Dermis microvascular lymphatic vessel endothelial cell (primary cell): Measurements from ENCODE around the gene KRT7. TPM values are rescaled to one million over a fixed set of nuclear protein-coding genes. Genes with fewer than 3 reads are reported as not detected.

ENCODE experiments used
- DNase-seq, 2 donors: peaks; one replicate each; pipeline versions ENCODE4 v3.0.0 to v3.0.0-alpha.2; 2010; ENCODE audit warnings: low read depth in 2 of 2
- total RNA-seq: library from RNA; depleted of rRNA; stranded (reverse); fragments of >200 nt; gene quantifications from 2 replicates; pipeline ENCODE4 v1.2.1, GENCODE V29; 2014

KRT7 gene
- total RNA-seq, 1 donor from 2014 or later = 52.2 TPM

DNA sequence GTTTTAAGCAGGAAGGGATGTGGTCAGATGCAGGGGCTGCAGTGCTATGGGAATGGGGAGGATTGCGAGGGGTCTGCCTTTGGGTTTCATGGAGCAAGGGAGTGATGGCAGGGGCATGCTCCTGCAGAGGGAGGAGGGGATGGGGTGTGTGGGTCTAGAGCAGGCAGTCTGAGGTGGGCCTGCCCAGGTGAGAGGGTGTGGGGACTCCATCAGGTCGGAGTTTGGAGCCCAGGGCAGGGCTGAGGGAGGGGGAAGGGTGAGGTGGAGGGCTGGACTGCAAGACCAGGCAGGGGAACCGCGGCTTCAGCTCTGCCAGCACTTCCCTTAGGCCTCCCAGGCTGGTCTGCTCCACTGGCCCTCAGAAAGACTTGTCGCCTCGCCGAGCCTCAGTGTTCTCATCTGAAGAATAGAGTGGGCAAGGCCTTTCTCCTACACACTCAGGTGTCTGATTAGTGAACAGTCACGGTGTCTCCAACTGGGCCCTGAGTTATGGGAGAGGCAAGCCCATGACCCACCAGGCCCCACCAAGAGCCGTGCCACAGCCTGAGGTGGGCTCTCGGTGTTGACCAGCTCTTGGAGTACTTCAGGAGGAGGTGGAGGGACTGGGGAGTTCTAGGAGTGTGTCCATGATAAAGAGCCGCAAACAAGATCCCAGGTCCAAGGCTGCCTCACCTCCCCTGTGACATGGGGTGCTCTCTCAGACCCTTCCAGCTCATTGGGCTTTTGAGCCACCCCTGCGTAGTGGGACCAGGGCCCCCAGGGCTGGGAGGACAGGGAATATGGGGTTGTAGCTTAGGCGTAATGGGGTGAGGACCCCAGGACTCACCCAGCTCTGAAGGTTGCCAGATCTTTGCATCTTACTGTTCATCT lies 21.1 kb upstream of the KRT7 start:
- DNase-seq = no peak

DNA sequence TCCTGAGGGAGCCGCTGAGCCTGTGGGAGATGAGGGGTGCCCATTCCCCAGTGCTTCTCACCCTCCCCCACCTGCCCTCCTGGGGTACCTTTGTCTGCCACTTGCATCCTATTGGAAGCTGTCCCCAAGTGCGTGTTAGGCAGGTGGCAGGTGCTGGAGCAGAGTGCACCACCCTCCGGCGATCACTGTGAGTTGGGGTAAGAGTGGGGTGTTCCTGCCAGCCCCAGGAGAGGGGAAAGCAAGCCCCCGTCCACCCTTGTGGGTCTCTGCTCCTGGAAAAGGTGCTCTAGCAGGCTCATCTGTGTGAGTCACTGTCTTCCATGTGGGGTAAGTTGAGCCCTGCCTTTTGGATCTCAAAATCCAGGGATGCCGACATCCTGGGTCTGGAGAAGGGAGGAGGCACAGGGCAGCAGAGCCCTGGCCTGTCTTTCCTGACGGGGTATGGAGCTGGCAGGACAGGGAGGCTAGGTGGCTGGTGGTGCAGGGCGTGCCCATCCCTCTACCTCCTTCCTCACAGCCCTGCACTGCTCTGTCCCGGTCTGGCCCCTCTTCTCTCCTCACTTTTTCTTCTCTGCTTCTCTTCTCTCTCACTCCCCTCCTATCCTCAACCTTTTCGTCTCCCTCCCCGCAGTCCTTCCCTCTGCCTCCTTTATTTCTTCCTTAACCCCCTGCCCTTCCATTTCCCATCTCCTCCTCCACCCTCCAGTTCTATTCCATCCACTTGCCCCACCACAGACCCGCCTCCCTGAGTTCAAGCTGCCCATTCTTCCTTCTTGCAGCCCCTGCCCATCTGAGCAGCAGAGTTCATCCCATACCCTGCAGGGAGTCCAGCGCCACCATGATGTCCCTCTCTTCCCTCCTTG lies 20.1 kb upstream of the KRT7 start:
- DNase-seq = no peak

DNA sequence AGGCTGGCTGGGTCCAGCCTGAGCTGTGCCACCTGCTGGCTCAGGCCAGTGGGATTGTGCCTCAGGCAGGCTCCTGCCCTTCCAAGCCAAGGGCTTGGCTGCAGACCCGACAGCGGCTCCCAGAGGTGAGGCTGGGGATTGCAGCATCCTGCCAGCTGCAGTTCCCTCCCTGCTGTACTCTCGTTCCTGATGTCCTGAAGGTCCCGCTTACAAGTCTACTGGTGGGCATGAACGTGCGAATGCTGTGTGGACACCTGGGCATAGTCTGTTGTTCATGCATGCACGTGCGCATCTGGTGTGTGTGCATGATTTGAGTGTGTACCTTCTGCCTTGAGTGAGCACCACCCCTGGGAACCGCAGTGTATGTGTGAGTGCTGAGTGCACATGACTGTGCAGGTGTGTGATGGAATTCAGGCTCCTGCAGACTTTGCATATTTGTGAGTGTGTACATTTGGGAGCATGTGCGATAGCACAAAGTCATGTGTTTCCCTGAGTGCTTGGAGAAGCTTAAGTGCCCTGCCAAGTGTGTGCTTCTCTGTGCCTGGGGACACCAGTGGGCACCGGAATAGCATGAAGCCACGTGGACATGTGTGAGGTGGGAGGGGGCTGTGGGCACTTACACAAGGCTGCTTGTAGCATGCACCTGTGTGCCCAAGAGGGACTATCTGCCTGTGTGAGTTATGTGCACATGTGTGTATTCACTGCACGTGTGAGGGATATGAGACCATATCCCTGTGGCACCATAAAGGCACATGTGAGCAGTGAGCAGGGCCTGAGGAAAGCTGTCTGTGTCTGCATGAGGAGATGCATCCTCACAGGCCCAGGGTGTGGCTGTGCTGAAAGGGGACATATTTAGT lies 19.3 kb upstream of the KRT7 start:
- DNase-seq = peak; percentile 68 to 87

DNA sequence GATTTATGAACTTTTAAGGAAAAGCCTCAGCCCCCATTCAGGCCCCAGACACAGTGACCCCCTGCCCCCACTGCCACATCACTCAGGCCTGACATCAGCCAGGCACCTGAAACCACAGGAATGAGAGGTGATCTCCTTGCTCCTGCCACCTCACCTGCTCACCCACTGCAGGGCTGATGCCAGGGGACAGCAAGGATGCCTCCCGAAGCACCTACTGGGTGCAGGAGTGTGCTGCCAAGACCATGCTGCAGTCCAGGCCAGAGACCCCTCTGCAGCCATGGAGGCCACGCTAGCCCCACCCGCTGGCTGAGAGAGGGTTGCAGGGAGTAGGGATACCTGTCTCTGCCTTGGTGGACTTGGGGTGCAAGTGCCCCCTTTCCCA lies 18.6 kb upstream of the KRT7 start:
- no peak for DNase-seq

DNA sequence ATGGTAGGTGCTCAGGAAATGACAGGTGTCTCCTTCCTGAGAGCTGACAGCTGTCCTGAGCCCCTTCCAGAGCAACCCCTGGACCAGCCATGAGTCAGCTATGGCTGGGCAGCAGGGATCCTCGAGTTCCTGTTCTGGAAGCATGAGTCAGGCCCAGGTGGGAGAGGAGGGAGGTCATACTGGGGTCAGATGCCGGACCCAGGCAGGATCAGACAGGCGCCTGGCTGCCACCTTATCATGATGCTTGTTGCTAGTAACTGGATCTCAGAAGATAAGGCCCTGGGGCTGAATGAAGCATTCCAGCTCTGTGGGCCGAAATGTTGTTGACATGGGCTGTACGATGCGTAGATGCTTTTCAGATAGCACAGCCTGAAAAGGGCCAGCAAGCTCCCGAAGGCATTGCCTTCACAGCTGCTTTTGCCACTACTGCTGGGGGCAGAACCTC lies 17.4 kb upstream of the KRT7 start:
- DNase-seq = peak; percentile 68 to 94

DNA sequence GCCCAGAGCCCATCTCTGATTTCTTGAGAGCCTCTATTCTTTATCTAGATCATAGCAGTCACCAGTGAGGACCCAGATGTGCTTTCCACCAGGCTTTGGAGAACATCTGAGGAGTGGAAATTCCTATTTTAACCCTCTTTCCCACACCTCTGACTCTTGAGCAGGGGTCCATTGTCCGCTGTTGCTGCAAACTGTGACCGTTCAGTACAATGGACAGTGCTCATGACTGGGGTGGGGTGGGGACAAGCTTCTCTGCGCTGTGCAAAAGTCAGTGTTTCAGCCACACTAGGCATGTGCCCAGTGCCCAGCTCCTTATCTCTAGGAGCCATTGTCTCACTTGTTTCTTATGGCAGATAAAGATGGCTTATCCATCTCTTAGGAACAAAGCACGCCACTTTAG lies 16.9 kb upstream of the KRT7 start:
- DNase-seq = peak in 1 of 2 donors; percentile 53

DNA sequence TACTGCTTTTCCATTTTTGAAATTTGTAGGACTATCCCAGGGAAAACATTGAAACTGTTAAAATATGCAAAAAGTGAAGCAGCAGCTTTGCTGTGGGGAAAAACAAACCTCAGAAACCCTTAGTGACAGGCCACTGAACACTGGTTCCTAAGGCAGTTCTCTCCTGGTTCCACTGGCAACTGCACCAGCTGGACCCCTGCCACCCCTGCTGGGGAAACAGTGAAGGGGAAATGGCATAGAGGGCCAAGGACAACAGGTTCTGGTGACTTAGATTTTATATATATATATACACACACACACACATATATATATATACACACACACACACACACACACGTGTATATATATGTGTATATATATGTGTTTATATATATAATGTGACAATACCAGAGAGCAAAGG lies 16.2 kb upstream of the KRT7 start:
- peak; percentile 35 to 48 for DNase-seq

DNA sequence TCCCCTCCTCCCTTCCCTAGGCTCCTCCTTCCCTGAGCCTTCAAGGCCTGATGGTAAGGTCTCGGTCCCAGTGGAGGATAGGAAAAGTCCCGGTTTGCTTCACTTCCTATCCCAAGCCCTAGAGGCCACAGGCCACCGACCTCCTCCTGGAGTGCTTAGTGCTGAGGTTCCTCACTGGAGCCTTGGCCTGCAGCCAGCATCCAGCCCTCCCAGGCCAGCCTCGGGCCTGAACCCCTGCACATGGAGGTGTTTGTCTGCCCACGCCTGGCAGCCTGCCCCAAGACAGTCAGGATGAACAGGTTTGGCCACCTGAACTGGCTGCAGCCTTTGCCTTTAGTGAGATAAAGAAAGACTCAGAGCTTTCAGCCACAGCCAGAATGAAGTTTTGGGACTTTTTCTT lies 15.8 kb upstream of the KRT7 start:
- peak in 1 of 2 donors; percentile 57 for DNase-seq

DNA sequence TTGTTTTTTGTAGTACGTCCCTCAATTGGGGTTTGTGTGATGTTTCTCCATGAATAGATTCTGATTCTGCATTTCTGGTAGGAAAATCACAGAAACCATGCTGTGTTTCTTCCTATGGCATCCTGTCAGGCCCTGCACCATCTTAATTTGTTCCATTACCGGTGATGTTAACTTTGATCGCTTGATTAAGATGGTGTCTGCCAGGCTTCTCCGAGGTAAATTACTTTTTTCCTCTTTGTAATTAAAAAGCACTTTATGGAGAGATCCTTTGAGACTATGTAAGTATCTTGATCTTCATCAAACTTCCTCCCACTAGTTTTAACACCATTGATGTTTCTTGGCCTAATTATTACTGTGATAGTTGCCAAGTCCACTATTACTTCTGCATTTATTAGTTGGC lies 15.0 kb upstream of the KRT7 start:
- no peak for DNase-seq

DNA sequence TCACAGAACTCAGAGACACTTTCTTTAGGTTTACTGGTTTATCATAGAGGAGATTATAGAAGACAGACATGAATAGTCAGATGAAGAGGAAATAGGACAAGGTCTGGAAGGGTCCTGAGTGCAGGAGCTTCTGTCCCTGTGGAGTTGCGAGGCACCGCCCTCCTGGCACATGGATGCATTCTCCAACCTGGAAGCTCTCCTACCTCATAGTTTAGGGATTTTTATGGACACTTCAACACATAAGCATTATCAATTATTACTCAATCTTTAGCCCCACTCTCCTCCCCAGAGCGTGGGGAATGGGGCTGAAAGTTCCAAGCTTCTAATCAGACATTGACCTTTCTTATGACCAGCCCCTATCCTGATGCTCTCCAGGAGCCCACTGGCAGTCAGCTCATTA lies 12.6 kb upstream of the KRT7 start:
- no peak for DNase-seq

DNA sequence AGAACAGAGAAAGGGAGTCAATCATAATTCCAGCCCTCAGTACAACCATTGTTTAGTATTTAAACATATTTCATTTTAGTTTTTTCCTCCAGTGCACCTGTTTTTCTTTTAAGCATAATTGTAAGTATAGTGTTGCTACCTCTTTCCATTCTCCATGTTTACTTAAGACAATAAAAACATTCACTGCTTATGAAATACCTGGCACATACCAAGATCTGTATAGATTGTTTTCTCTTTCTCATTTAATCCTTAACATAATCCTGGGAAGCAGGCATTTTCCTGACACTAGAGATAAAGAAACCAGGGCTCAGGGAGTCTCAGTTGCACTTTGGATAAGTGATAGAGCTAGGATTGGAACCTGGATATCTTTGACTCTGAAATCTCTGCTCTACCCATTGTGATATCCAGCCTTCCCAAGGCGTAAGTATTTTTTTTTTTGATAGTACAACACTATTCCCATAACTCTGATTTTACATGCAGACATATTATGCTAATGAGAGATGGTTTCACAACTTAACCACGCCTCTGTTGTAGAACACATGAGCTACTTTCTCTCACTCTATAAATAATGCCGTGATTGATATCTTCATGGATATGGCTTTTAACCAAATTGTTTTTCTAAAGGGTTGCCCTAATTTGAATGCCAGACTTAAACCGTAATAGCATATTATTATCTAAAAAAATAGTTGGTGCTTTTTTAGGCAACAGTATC lies 11.8 kb upstream of the KRT7 start:
- no peak for DNase-seq

DNA sequence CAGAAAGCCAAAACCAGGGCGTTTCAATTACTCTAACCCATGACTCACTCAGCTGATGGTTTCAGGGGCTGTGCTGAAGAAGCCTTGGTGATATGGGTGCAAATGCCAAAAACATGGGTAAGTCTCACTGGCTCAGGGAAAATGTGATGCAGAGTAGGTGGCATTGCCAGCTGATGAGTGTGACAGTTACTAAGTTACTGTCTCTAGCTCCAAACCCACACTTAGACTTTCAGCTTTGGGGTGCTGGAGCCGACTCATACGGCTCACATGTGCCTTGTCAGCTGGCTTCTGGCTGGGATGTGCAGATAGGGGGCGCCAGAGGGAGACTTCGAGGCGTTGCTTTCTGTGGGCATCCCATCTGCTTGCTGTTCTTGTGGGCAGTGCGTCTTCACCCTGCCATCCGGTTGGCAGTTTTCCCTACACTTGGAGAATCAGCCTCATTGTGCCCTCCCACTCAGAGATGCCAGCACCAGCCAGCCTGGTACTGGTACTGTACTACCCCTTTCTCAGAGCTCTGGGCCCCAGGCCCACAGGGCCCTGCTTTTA lies 11.1 kb upstream of the KRT7 start:
- DNase-seq = peak in 1 of 2 donors; percentile 55

DNA sequence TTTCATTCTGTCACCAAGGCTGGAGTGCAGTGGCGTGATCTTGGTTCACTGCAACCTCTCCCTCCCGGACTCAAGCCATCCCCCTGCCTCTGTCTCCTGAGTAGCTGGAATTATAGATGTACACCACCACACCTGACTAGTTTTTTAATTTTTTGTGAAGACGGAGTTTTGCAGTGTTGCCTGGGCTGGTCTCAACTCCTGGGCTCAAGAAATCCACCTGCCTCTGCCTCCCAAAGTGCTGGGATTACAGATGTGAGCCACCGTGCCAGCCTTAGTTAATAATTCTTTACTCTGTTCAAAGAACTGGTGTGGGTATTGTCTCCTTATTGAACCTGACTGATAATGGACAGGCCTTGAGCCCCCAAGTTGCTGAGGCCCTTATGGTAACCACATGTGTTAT lies 10.4 kb upstream of the KRT7 start:
- DNase-seq = no peak

DNA sequence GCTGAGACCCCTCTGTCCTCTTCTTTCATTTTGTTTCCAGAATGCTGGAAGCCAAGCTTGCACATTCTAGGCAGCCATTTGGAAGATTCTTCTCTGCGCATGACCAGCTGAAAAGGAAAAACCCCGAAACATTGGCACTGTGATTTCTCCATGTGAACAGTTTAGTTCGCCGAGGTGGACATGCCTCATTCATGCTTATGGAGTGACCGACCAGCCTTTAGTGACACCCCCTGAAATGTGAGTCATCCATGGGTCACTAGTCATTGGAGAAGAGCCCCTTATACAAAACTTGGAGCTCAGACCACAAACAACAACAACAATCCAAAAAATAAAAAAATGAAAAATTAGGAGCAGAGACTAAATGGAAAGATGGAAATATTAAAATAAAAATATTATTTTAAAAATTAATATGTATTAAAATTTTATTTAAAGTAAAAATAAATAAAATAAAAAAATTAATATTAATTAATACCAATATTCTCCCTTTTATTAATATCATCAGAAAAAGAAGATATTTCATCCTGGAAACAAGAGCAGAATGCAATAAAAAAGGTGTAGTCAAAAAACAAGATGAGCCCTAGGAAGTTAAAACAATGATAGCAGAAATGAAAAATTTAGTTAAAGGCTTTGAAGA lies 9.5 kb upstream of the KRT7 start:
- DNase-seq = no peak

DNA sequence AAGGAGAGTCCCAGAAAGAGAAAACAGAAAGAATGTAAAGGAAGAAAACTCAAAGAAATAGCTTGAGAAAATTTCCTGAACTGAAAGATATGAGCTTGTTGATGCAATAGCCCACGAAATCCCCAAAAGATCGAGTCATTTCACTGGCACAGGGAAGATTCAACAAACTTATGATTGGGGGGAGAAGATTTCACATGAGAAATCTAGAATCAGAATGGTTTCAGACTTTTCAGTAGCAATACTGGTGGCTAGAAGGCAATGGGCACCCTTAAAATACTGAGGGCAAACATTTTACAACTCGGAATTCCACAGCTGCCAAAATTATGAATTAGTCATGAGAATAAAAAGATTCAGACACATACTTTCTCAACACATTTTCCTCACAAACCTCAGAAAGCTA lies 8.9 kb upstream of the KRT7 start:
- DNase-seq = no peak

DNA sequence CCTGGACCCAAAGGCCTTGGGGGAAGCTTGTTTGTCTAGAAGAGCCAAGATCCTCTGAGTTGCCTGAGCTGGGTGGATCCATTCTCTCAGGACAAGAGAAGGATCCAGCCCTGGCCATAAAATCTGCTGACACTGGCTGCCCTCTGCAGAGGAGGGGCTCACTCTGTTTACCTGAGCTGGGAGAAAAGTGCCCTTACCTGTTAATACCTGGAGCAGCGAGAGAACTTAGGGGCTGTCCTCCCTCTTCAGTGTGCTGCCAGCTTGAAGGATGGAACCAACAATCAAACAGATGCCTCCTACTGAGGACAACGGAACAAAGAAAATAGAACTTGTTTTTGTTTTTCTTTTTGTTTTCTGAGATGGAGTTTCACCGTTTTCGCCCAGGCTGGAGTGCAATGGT lies 7.3 kb upstream of the KRT7 start:
- DNase-seq = no peak

DNA sequence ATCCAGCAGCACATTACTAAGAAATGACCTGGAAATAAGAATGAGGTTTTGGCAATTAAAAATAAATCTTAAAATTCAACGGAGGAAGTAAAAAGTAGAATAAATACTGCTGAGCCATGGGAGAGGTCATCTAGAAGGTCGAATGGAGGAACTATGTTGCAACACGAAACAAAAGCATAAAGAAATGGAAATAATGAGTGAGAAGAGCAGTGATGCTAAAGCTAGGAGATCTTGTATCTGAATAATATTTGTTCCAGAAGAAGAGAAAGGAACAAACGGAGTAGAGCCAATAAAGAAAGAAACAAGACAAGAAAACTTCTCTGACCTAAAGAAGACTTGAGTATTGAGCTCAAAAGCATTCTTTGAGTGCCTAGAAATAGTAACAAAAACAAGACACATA lies 6.6 kb upstream of the KRT7 start:
- peak in 1 of 2 donors; percentile 32 for DNase-seq

DNA sequence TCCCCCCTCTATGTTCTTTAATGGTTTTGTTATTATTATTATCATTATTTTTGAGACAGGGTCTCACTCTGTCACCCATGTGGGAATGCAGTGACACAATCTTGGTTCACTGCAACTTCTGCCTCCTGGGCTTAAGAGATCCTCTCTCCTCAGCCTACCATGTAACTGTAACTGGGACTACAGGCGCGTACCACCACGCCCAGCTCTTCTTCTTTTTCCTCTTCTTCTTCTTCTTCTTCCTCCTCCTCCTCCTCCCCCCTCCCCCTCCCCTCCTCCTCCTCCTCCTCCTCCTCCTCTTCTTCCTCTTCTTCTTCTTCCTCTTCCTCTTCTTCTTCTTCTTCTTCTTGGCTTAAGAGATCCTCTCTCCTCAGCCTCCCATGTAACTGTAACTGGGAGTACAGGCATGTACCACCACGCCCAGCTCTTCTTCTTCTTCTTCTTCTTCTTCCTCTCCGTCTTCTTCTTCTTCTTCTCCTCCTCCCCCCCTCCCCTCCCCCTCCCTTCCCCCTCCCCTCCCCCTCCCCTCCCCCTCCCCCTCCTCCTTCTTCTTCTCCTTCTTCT lies 5.4 kb upstream of the KRT7 start:
- no peak for DNase-seq

DNA sequence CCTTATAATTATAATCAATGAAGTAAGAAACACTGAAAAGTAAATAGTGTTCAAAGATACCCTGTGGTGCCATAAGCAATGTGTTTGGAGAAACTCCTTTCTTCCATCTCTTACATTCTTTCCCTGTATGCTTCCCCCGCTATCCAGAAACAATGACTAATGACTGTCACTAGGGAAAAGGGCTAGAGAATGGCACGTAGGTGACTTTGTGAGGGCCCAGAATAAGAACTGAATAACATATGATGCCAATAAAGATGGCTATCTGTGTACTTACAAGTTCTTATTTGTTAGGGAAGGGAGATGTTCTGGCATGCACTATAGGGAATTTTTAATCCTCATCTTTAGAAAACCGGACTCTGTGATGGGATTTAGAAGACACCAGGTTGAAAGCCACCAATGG lies 4.7 kb upstream of the KRT7 start:
- DNase-seq = no peak

DNA sequence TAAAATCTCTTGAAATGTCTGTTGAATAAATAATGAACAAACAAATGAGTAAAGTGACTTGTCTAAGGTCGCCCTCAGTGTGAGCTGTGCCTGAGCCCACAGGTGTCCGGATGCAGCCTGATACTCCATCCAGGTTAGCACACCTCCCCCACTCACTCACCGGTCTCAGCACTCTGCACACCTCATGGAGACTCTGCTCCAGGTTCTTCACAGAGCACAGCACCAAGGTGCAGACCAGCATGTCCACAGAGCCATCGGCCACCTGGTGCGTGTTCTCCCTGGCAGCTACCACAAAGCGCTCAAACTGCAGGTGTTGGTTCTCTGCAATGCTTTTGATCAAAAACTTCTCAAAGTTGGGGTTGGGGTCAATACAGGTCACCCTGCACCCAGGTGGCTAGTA lies 4.1 kb upstream of the KRT7 start:
- DNase-seq = no peak
